Measurements from ENCODE around the gene GFOD2.

The GFOD2 gene

DNA sequence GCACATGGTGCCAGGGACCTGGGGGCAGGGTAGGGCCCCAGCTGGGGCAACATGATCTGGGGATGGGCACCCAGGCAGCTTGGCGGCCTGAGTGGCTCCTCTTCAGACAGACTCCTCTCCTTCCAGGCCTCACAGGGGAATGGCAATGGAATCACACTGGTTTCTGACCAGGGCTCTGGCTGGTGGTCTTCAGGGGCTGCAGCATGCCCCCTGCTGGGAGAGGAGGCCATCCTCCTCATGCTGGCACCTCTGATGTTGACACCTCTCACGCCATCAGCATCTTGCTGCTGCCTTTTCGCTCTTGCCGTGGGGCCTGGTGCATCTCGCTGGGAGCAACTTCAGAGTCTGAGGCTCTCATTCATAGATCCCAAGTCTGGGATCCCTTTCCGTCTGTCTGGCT, 11.2 kb upstream of the GFOD2 start:
- no peak overlapping the region for H3K9ac ChIP-seq (ENCODE audit: low read length)
- H3K36me3 ChIP-seq (ENCODE audit: control insufficient read depth, insufficient read depth, low read length), result peaks cover 50% of the 10 kb centered on the region
- no peak overlapping the region for H3K4me3 ChIP-seq (ENCODE audit: low read length)
- no peak overlapping the region for H3K27ac ChIP-seq (ENCODE audit: low read depth, low read length)
- H3K27me3 ChIP-seq (ENCODE audit: control insufficient read depth, insufficient read depth, low read length), result no peaks in the 10 kb centered on the region
- no peaks in the 10 kb centered on the region for H3K4me1 ChIP-seq (ENCODE audit: control insufficient read depth, insufficient read depth, low read length)

DNA sequence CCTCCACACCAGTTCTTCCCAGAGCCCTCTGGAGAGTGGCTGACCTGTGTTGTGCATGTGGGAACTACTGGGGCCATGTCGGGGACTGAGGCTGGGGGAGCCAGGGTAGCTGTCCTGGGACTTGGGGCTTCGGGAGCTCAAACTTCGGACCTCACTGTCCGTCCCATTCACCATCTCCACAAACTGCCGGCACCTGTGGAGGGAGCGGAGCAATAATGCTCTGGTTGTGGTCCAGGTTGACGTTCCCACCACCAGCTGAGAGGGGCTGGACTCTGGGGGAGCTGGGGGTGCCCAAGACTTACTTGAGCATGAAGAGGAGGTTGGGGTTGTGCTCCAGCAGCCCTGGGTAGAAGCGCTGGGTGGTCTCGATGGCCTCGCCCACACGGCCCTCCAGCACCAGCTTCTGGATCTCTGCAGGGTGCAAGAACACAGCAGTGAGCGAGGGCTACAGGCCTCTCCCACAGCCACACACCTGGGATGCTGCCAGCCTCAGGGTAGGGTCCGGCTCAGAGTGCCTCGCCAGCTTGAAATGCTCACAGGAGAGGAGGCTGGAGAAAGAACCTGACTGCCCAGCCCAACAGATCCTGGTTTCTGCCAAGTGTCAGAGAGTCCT, 10.6 kb upstream of the GFOD2 start:
- Histone ChIP-seq H3K36me3 (ENCODE audit: control insufficient read depth, insufficient read depth, low read length) (peaks cover 50% of the 10 kb centered on the region), H3K27ac (ENCODE audit: low read depth, low read length) (no peak overlapping the region)

DNA sequence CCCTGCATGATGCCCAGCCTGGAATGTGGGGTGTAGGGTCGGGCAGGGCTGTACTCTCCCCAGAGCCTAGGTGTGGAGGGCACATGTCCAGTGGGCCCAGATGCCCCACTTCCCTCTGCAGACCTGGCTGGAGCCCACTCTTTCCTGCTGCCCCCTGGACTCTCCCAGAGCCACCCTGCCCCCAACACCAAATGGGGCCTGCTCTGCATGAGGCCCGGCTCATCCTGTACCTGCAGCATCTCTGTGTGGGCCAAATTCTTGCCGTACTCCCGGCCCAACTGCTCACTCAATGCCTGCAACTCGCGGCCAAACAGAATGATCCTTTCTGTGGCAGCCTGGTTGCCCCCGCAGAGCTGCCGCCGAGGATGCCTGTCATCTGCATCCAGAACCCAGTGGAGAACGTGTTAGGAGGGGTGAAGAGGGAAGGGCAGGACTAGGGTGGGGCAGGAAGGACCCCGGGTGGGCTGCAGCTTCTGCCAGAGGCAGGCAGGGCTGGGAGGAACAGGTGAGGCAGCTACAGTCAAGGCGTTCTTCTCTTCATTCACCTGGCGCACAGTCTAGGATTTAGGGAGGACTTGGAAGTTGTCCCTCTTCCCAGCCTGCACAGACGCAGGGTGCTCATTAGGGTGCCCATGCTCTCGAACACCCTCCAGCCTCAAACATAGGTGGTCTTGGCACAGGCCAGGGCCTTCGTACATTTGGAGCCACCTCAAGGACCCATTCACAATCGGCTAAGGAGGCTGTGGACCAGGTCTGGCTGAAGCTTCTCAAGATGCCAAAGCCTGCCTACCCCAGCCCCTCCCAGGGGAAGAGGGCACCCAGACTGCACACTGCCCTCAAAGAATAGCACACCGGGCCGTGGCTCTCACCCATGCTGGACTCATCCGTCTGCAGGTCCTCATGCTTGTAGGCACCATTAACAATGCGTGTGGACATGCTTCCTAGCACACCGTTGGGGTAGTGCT, 8.7 kb upstream of the GFOD2 start:
- no peak overlapping the region for H3K27ac ChIP-seq (ENCODE audit: low read depth, low read length)

More for the DNA sequence above, 10.6 kb upstream of the GFOD2 start:
- no peaks in the 10 kb centered on the region for H3K27me3 ChIP-seq (ENCODE audit: control insufficient read depth, insufficient read depth, low read length)
- no peak overlapping the region for H3K4me3 ChIP-seq (ENCODE audit: low read length)
- H3K4me1 ChIP-seq (ENCODE audit: control insufficient read depth, insufficient read depth, low read length), result no peaks in the 10 kb centered on the region
- no peak overlapping the region for H3K9ac ChIP-seq (ENCODE audit: low read length)

DNA sequence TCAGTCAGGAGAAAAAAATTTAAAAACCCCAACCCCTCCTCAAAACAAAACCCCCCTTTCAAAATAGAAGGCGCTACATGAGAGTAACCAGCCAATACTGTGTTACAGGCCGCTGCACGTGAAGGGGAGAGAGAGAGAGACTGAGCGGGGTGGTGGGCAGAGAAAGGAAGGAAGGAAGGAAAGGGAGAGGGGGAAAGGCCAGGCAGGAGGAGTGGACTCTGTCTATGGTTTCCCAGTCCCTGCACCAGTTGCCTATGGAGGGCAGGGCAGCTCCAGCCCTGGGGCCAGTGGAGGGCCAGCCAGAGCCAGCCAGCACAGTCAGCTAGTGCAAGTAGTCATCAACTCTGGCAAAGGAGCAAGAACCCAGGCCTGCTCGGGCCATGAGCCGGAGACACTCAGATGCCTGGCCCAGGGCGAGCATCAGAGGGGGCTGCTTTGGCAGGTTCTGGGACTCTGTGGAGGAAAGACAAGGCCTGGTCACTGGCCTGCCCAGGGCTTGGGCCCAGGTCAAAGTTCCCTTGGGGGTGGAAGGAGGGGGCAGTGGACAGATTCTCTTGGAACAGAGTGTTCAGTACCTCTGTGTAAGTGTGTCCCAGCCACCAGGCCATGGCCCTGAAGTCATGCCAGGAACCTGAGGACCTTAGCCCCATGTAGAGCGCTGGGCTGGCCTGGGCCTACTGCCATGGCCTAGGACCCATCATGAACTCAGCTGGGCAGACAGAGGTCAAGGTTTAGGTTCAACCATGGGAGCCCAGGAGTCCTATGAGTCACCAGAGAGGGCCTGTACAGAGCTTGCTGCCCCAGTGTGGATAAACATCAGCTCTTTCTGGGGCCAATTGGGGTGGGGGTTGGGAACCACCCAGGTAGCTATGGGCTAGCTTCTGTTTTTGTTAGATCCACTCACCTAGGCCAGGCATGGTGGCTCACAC, 7.3 kb upstream of the GFOD2 start:
- Histone ChIP-seq H3K36me3 (ENCODE audit: control insufficient read depth, insufficient read depth, low read length) (peaks cover 50% of the 10 kb centered on the region), H3K4me3 (ENCODE audit: low read length) (no peak overlapping the region), H3K27ac (ENCODE audit: low read depth, low read length) (no peak overlapping the region)

More for the DNA sequence above, 8.7 kb upstream of the GFOD2 start:
- Histone ChIP-seq H3K27me3 (ENCODE audit: control insufficient read depth, insufficient read depth, low read length) (no peaks in the 10 kb centered on the region), H3K9ac (ENCODE audit: low read length) (no peak overlapping the region), H3K36me3 (ENCODE audit: control insufficient read depth, insufficient read depth, low read length) (peaks cover 50% of the 10 kb centered on the region), H3K4me1 (ENCODE audit: control insufficient read depth, insufficient read depth, low read length) (no peaks in the 10 kb centered on the region), H3K4me3 (ENCODE audit: low read length) (no peak overlapping the region)

DNA sequence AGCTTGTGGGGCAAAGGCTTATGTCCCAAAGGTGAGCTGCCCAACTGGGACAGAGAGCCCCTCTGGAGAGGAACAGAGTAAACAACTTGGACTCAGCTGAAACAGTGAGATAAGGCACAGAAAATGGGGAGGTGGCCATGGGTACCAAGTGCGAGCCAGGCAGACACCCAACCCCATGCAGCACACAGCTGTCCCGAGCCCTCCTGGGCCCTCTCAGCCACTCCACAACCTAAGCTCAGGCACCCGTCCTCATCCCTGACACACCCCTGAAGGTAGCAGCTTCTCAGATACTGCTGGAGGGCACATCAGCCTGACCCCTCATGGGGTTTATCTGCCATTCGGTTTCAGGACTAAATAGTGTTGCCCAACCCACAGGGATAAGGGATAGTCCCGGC, 4.8 kb upstream of the GFOD2 start:
- H3K27ac ChIP-seq (ENCODE audit: low read depth, low read length), result no peak overlapping the region
- peaks cover 26% of the 10 kb centered on the region for H3K36me3 ChIP-seq (ENCODE audit: control insufficient read depth, insufficient read depth, low read length)
- H3K9ac ChIP-seq (ENCODE audit: low read length), result no peak overlapping the region
- no peaks in the 10 kb centered on the region for H3K4me1 ChIP-seq (ENCODE audit: control insufficient read depth, insufficient read depth, low read length)
- no peak overlapping the region for H3K4me3 ChIP-seq (ENCODE audit: low read length)
- no peaks in the 10 kb centered on the region for H3K27me3 ChIP-seq (ENCODE audit: control insufficient read depth, insufficient read depth, low read length)

More for the DNA sequence above, 7.3 kb upstream of the GFOD2 start:
- H3K4me1 ChIP-seq (ENCODE audit: control insufficient read depth, insufficient read depth, low read length), result no peaks in the 10 kb centered on the region
- no peaks in the 10 kb centered on the region for H3K27me3 ChIP-seq (ENCODE audit: control insufficient read depth, insufficient read depth, low read length)
- no peak overlapping the region for H3K9ac ChIP-seq (ENCODE audit: low read length)

DNA sequence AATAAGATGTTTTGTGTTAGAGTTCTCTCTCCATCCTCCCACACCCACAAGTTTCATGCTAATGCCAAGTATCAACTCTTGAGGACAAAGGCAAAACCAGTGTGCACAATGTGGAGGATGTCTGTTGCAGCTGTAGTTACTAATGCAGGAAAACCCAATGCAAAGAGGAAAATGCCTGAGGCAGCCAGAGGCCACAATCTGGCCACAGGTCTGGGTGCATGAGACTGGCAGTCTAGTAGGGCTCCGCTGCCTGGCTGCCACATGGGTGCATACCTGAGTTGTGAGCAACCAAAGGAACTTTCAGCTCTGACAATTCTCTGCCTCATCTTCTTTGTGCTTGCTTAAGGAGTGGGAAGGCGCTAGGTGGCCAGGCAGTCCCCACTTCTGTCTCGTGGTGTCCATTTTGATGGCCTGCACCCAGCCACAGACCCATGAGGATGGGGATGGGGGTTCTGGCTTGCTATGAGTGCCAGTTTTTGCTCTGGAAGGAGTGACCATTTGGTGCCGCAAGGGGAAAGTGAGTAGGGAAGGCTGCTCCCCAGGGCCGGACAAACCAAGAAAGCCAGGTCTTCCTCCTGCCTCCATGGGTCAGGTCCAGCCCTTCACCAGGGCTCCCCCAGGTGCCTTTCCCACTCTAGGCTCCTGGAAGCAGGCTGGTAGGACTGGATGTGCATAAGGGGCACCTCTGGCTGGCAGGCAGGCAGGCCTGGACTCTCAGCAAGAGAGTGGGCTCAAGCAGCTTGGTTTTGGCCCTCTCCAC, 4.2 kb upstream of the GFOD2 start:
- no peak overlapping the region for H3K9ac ChIP-seq (ENCODE audit: low read length)
- no peak overlapping the region for H3K4me3 ChIP-seq (ENCODE audit: low read length)
- H3K27me3 ChIP-seq (ENCODE audit: control insufficient read depth, insufficient read depth, low read length), result no peaks in the 10 kb centered on the region
- H3K27ac ChIP-seq (ENCODE audit: low read depth, low read length), result no peak overlapping the region
- H3K36me3 ChIP-seq (ENCODE audit: control insufficient read depth, insufficient read depth, low read length), result peaks cover 21% of the 10 kb centered on the region
- peaks cover 2% of the 10 kb centered on the region for H3K4me1 ChIP-seq (ENCODE audit: control insufficient read depth, insufficient read depth, low read length)

DNA sequence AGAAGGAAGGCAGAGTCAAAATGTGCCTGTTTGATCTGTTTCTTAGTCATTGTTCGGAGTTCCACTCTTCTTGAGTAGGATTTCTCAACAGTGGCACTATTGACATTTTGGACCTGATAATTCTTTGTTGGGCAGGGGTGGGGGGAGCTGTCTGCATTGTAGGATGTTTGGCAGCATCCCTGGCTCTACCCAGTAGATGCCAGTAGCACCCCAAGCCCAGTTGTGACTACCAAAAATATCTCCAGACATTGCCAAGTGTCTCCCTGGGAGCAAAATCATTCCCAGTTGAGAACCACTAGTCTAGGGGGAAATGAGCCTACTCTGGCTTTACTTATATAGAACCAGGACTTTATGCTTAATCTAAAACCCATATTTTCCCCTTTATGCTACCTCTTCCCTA, 1.1 kb upstream of the GFOD2 start:
- H3K4me3 ChIP-seq (ENCODE audit: low read length), result no peak overlapping the region
- no peaks in the 10 kb centered on the region for H3K27me3 ChIP-seq (ENCODE audit: control insufficient read depth, insufficient read depth, low read length)
- H3K36me3 ChIP-seq (ENCODE audit: control insufficient read depth, insufficient read depth, low read length), result peaks cover 3% of the 10 kb centered on the region
- no peak overlapping the region for H3K9ac ChIP-seq (ENCODE audit: low read length)
- no peak overlapping the region for H3K27ac ChIP-seq (ENCODE audit: low read depth, low read length)
- peaks cover 4% of the 10 kb centered on the region for H3K4me1 ChIP-seq (ENCODE audit: control insufficient read depth, insufficient read depth, low read length)

DNA sequence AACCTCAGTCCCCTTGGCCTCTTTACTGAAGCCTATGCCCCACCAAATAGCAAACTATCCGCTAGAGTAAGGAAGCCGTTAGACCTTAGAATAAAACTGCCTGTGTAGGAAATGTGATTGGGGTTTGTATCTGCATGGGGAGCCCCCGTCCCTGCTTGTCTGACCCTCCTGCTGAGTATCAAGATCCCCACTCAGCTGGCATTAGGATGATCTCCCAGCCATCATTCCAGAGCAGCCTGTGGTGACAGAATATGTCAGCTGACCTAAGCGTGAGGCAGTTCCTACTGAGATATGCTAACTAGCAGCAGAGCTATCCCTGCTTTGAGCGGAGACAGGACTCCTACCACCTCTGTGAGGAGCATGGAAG, 645 bp upstream of the GFOD2 start:
- peak overlapping the region; percentile 82 for H3K27ac ChIP-seq (ENCODE audit: low read depth, low read length)
- peak overlapping the region; percentile 86 for H3K4me3 ChIP-seq (ENCODE audit: low read length)
- H3K9ac ChIP-seq (ENCODE audit: low read length), result peak overlapping the region; percentile 99
- peaks cover 4% of the 10 kb centered on the region for H3K4me1 ChIP-seq (ENCODE audit: control insufficient read depth, insufficient read depth, low read length)
- H3K27me3 ChIP-seq (ENCODE audit: control insufficient read depth, insufficient read depth, low read length), result no peaks in the 10 kb centered on the region
- no peaks in the 10 kb centered on the region for H3K36me3 ChIP-seq (ENCODE audit: control insufficient read depth, insufficient read depth, low read length)

DNA sequence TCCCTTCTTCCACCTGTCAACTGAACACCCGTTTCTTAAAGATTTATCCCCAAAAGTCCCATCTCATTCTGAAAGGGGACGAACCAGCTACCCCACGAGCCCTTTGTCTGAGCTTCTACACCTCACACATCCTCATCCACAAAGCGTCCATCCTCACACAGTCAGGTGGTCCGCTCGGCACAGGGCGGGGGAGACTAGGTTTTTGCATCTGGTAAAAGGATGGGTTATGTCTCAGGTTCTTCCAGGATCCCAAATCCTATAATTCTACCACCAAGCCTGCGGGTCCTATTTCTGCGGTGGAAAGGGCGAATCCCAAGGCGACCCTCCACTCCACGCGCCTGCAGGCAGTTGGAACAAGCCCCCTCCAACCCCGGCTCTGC, 458 bp downstream of the GFOD2 start:
- Histone ChIP-seq H3K27me3 (ENCODE audit: control insufficient read depth, insufficient read depth, low read length) (no peaks in the 10 kb centered on the region), H3K9ac (ENCODE audit: low read length) (peak overlapping the region; percentile 70)

DNA sequence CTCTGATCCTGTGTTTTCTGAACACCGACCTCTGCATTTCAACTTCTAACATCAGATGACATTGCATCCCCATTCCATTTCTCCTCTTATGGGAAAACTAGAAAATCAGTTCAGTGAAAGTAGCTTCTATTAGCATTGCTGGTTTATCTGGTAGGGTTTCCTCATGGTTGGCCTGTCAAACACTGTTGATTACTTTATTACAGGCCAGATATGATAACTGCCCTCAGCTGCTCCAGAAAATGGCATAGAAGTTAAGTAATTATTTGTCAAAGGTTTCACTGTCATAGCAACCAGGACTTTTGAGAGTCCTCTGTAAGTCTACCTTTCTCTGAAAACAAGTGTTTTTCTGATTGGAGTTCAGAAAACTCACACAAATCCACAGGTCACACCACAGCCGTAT, 3.0 kb downstream of the GFOD2 start:
- no peaks in the 10 kb centered on the region for H3K36me3 ChIP-seq (ENCODE audit: control insufficient read depth, insufficient read depth, low read length)
- no peak overlapping the region for H3K9ac ChIP-seq (ENCODE audit: low read length)
- no peak overlapping the region for H3K27ac ChIP-seq (ENCODE audit: low read depth, low read length)
- no peak overlapping the region for H3K4me3 ChIP-seq (ENCODE audit: low read length)
- peaks cover 4% of the 10 kb centered on the region for H3K4me1 ChIP-seq (ENCODE audit: control insufficient read depth, insufficient read depth, low read length)
- H3K27me3 ChIP-seq (ENCODE audit: control insufficient read depth, insufficient read depth, low read length), result no peaks in the 10 kb centered on the region

More for the DNA sequence above, 458 bp downstream of the GFOD2 start:
- no peaks in the 10 kb centered on the region for H3K36me3 ChIP-seq (ENCODE audit: control insufficient read depth, insufficient read depth, low read length)
- no peak overlapping the region for H3K27ac ChIP-seq (ENCODE audit: low read depth, low read length)
- peak overlapping the region; percentile 86 for H3K4me3 ChIP-seq (ENCODE audit: low read length)
- peaks cover 4% of the 10 kb centered on the region for H3K4me1 ChIP-seq (ENCODE audit: control insufficient read depth, insufficient read depth, low read length)

DNA sequence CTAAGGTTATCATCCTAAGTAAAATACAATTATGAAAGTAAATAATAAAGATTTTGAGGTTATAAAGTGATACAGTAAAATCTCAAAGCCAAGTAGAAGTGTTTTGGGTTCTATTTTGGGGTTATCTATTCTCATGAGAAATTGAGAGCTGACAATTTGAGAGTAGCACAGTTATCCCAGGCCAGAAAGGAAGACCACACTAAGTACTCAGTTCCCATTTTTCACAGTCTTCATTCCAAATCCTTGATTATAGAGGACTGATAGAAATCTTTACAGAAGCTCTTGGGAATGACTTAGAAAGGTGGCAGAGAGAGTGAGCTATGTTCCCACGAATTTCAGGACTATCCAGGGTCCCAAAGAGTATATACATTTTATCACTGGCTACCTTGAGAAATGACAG, 4.6 kb downstream of the GFOD2 start:
- H3K27ac ChIP-seq (ENCODE audit: low read depth, low read length), result no peak overlapping the region
- peaks cover 4% of the 10 kb centered on the region for H3K4me1 ChIP-seq (ENCODE audit: control insufficient read depth, insufficient read depth, low read length)
- no peaks in the 10 kb centered on the region for H3K36me3 ChIP-seq (ENCODE audit: control insufficient read depth, insufficient read depth, low read length)
- H3K4me3 ChIP-seq (ENCODE audit: low read length), result no peak overlapping the region
- H3K27me3 ChIP-seq (ENCODE audit: control insufficient read depth, insufficient read depth, low read length), result no peaks in the 10 kb centered on the region
- H3K9ac ChIP-seq (ENCODE audit: low read length), result no peak overlapping the region
